CD4-positive, alpha-beta memory T cell (primary cell): Measurements from ENCODE around the gene MICAL3. TPM values are rescaled to one million over a fixed set of nuclear protein-coding genes. Genes with fewer than 3 reads are reported as not detected.

Source experiments
- CTCF ChIA-PET: fragments of 350-600 bp; sonication (Branson Sonifier 250); formaldehyde crosslinking; loops from one replicate; lab custom pipeline; 2021; ENCODE audit warnings: inconsistent platforms; ENCODE audit not compliant: partially characterized antibody; lab: Charles Lee
- POLR2A ChIA-PET: fragments of 350-600 bp; sonication (Branson Sonifier 250); formaldehyde crosslinking; loops from one replicate; lab custom pipeline; 2021; ENCODE audit not compliant: partially characterized antibody; lab: Charles Lee
- DNase-seq, 5 donors: peaks; one replicate each; pipeline versions ENCODE4 v3.0.0 to v3.0.0-alpha.2; 2020 to 2022; ENCODE audit warnings: mixed read lengths in 1 of 5
- H3K27ac ChIP-seq: one replicate; pipeline ENCODE4 v1.7.0; 2013; ENCODE audit warnings: low read depth, low read length
- H3K27me3 ChIP-seq: 2 replicates; pipeline ENCODE4 v1.7.0; 2013; ENCODE audit warnings: mild to moderate bottlenecking, low read length, moderate library complexity; ENCODE audit not compliant: insufficient read depth
- H3K36me3 ChIP-seq: 2 replicates; pipeline ENCODE4 v1.7.0; 2013; ENCODE audit warnings: mild to moderate bottlenecking, low read length, moderate library complexity; ENCODE audit not compliant: insufficient read depth
- H3K4me1 ChIP-seq: 2 replicates; pipeline ENCODE4 v1.7.0; 2013; ENCODE audit warnings: mild to moderate bottlenecking, low read length, moderate library complexity; ENCODE audit not compliant: insufficient read depth
- H3K4me3 ChIP-seq, 2 donors: one replicate each; pipeline ENCODE4 v1.7.0; 2013; ENCODE audit warnings: low read length in 2 of 2, mild to moderate bottlenecking in 1 of 2
- H3K9me3 ChIP-seq, 2 donors: one replicate each; pipeline ENCODE4 v1.7.0; 2013; ENCODE audit warnings: low read length in 2 of 2, control low read depth in 1 of 2; ENCODE audit not compliant: control insufficient read depth in 1 of 2
- H3K27ac Mint-ChIP-seq, 7 donors: one replicate each; pipeline ENCODE4 v1.8.0; 2020 to 2021; ENCODE audit warnings: mixed read lengths in 7 of 7, mild to moderate bottlenecking in 6 of 7, inconsistent platforms in 3 of 7, moderate library complexity in 3 of 7
- H3K27me3 Mint-ChIP-seq, 2 donors: one replicate each; pipeline ENCODE4 v1.8.0; 2020 to 2021; ENCODE audit warnings: mixed read lengths in 2 of 2
- H3K36me3 Mint-ChIP-seq, 2 donors: one replicate each; pipeline ENCODE4 v1.8.0; 2020 to 2021; ENCODE audit warnings: mixed read lengths in 2 of 2, inconsistent platforms in 1 of 2, mild to moderate bottlenecking in 1 of 2
- H3K4me1 Mint-ChIP-seq, 4 donors: one replicate each; pipeline ENCODE4 v1.8.0; 2020 to 2021; ENCODE audit warnings: mixed read lengths in 4 of 4, mild to moderate bottlenecking in 1 of 4
- H3K4me3 Mint-ChIP-seq, 8 donors: one replicate each; pipeline ENCODE4 v1.8.0; 2020 to 2021; ENCODE audit warnings: mixed read lengths in 8 of 8, mild to moderate bottlenecking in 7 of 8, moderate library complexity in 6 of 8, inconsistent platforms in 3 of 8
- H3K9me3 Mint-ChIP-seq, 8 donors: one replicate each; pipeline ENCODE4 v1.8.0; 2020 to 2021; ENCODE audit warnings: mixed read lengths in 8 of 8, mild to moderate bottlenecking in 5 of 8, inconsistent platforms in 3 of 8, moderate library complexity in 1 of 8
- intact Hi-C: fragments of 100-400 bp; cut with micrococcal nuclease; formaldehyde crosslinking; loops from one replicate; pipeline ENCODE4 v1.15.1; 2023
- polyA plus RNA-seq, 2 donors: library from polyadenylated mRNA; unstranded; fragments of 300-500 nt; fragmentation: Illumina TruSeq; gene quantifications; one replicate each; pipeline ENCODE4 v1.2.3, GENCODE V29; 2021
- total RNA-seq, 2 experiments: library from RNA; stranded (reverse); gene quantifications; one replicate each; pipeline ENCODE4 v1.2.3, GENCODE V29; 2021

Gene MICAL3
- total and polyA plus RNA-seq, 4 experiments from 2014 or later, result 0.97 to 28.9 (median 14.4) TPM

DNA sequence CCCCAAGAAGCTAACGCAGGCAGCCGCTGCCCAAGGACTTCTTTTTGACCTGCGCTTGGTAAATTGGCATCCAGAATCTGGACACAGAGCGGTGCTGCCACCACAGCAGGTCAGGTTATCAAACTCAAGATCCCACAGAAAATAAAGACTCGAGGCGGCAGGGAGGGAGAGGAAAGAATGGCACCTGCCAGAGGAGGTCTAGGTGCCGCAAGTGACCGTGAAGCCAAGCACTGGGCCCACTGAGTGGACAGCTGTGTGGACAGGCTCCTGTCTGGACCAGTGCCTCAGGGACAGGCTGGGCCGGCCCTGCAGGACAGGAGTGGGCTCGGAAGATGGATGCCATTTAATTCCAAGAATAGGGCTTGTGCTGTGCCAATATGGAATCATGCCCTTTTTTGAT is 277.4 kb downstream of the MICAL3 start:
- no peaks in the 10 kb centered on the region for H3K4me1 ChIP-seq
- ChIA-PET CTCF (interaction anchor here (2.2 to 15.7 kb wide), 3 partner anchors 21 to 329 kb away, joined by 6 to 240 read pairs (median 8); no protein-coding TSS in a partner anchor), POLR2A (no interaction called here)
- intact Hi-C loops, result no loop called here
- H3K27ac ChIP-seq, result no peak overlapping the region
- no peak for DNase-seq
- no peaks in the 10 kb centered on the region for H3K27me3 ChIP-seq
- peaks cover 3 to 21% (median 8%) of the 10 kb centered on the region in 4 donors for H3K4me1 Mint-ChIP-seq
- H3K36me3 ChIP-seq, result no peaks in the 10 kb centered on the region
- no peak overlapping the region for H3K4me3 ChIP-seq
- H3K36me3 Mint-ChIP-seq, result peaks cover 0 to 23% of the 10 kb centered on the region in 2 donors
- H3K4me3 Mint-ChIP-seq, result no peak overlapping the region
- H3K27ac Mint-ChIP-seq, result peak overlapping the region in 1 of 7 donors; percentile 69
- no peaks in the 10 kb centered on the region for H3K27me3 Mint-ChIP-seq
- no peaks in the 10 kb centered on the region for H3K9me3 ChIP-seq
- peaks cover 0 to 2% (median 0%) of the 10 kb centered on the region in 8 donors for H3K9me3 Mint-ChIP-seq

DNA sequence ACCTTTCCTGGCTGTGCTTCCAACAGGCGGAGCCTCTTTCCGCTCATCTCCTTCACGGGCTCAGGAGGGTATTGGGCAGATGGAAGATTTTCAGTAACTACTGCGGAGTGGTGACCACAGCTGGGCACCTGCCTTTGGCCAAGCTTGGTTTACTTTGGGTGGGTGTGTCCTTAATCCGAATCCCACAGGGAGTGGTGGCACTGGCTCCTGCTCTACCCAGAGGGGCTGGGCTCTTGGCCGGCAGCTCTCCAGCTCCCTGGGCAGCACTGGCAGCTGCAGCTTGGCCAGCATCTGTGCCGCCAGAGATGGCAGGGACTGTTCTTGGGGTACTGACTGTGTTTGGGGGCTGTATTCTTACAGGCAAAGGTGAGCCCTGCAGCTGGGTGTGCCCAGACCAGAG is 279.9 kb downstream of the MICAL3 start:
- Histone ChIP-seq H3K4me3 (no peak overlapping the region), H3K27ac (no peak overlapping the region), H3K36me3 (peaks cover 3% of the 10 kb centered on the region), H3K4me1 (no peaks in the 10 kb centered on the region), H3K9me3 (no peaks in the 10 kb centered on the region), H3K27me3 (no peaks in the 10 kb centered on the region)
- H3K36me3 Mint-ChIP-seq, result peaks cover 0 to 34% of the 10 kb centered on the region in 2 donors
- peaks cover 2 to 15% (median 5%) of the 10 kb centered on the region in 4 donors for H3K4me1 Mint-ChIP-seq
- H3K27ac Mint-ChIP-seq, result peak overlapping the region in 4 of 7 donors; percentile 31 to 82 (median 52)
- no peak overlapping the region for H3K4me3 Mint-ChIP-seq
- ChIA-PET CTCF (interaction anchor here (0.9 to 15.7 kb wide), 9 partner anchors 10 to 572 kb away, joined by 3 to 240 read pairs (median 4); partner anchors contain the start of gene PEX26), POLR2A (interaction anchor here (1.3 kb wide), 1 partner anchor 41 kb away, joined by 5 read pairs; no protein-coding TSS in a partner anchor)
- DNase-seq, result no peak
- intact Hi-C loops, result no loop called here
- H3K27me3 Mint-ChIP-seq, result no peaks in the 10 kb centered on the region
- H3K9me3 Mint-ChIP-seq, result peaks cover 0 to 2% (median 0%) of the 10 kb centered on the region in 8 donors

- peaks cover 4% of the 10 kb centered on the region for H3K36me3 ChIP-seq
- POLR2A ChIA-PET, result interaction anchor here (0.8 to 3.3 kb wide), 4 partner anchors 29 to 332 kb away, joined by 3 to 20 read pairs (median 6); no protein-coding TSS in a partner anchor
- H3K27ac Mint-ChIP-seq, result peak overlapping the region in 3 of 7 donors; percentile 41 to 57 (median 42)
Observed at GRCh38 chr22:17743661-17744411, 280.5 kb downstream of the MICAL3 start.

DNA sequence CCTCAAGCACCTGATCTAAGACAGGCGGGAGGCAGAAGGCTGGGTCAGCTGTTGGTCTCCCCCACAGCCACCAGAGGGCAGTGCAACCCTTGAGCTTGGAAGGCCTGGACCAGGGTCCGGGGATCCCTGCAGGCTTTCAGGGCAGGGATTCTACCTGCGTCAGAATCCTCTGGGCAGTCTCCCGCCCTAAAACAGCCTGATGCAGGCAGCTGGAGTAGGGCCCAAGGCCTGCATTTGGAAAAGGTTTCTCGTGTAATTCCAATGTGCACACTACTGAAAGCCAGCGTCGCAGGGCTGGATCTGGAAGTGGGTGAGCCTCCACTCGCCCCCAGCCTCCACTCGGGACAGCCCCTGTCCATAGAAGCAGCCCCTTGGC is 281.8 kb downstream of the MICAL3 start:
- no peak overlapping the region for H3K4me3 ChIP-seq
- no peak overlapping the region for H3K4me3 Mint-ChIP-seq
- H3K9me3 Mint-ChIP-seq, result peaks cover 0 to under 1% (median 0%) of the 10 kb centered on the region in 8 donors
- POLR2A ChIA-PET, result interaction anchor here (1.0 to 3.3 kb wide), 5 partner anchors 31 to 335 kb away, joined by 3 to 20 read pairs (median 3); partner anchors contain the start of gene PEX26
- intact Hi-C loops, result loop anchor here (1.0 kb wide), 2 partner anchors 39 to 43 kb away; no protein-coding TSS in a partner anchor
- peaks cover 13% of the 10 kb centered on the region for H3K36me3 ChIP-seq
- H3K27me3 ChIP-seq, result no peaks in the 10 kb centered on the region
- DNase-seq, result peak; percentile 51 to 65 (median 57)
- peaks cover 2 to 15% (median 5%) of the 10 kb centered on the region in 4 donors for H3K4me1 Mint-ChIP-seq
- CTCF ChIA-PET, result interaction anchor here (1.0 to 15.7 kb wide), 19 partner anchors 9 to 334 kb away, joined by 3 to 240 read pairs (median 6); partner anchors contain the start of gene PEX26
- H3K9me3 ChIP-seq, result no peaks in the 10 kb centered on the region
- H3K27ac Mint-ChIP-seq, result peak overlapping the region in 3 of 7 donors; percentile 24 to 62 (median 27)
- no peak overlapping the region for H3K27ac ChIP-seq
- H3K4me1 ChIP-seq, result no peaks in the 10 kb centered on the region
- H3K27me3 Mint-ChIP-seq, result no peaks in the 10 kb centered on the region
- H3K36me3 Mint-ChIP-seq, result peaks cover 11 to 46% of the 10 kb centered on the region in 2 donors

More at GRCh38 chr22:17743661-17744411, 280.5 kb downstream of the MICAL3 start:
- Mint-ChIP-seq H3K4me3 (no peak overlapping the region), H3K27me3 (no peaks in the 10 kb centered on the region), H3K9me3 (peaks cover 0 to 2% (median 0%) of the 10 kb centered on the region in 8 donors), H3K4me1 (peaks cover 2 to 15% (median 5%) of the 10 kb centered on the region in 4 donors), H3K36me3 (peaks cover under 1 to 34% of the 10 kb centered on the region in 2 donors)
- no peak for DNase-seq
- H3K9me3 ChIP-seq, result no peaks in the 10 kb centered on the region
- H3K4me1 ChIP-seq, result no peaks in the 10 kb centered on the region
- H3K4me3 ChIP-seq, result no peak overlapping the region
- CTCF ChIA-PET, result interaction anchor here (0.9 to 15.7 kb wide), 13 partner anchors 10 to 572 kb away, joined by 3 to 240 read pairs (median 4); partner anchors contain the start of gene PEX26
- intact Hi-C loops, result no loop called here
- H3K27ac ChIP-seq, result no peak overlapping the region
- H3K27me3 ChIP-seq, result no peaks in the 10 kb centered on the region

DNA sequence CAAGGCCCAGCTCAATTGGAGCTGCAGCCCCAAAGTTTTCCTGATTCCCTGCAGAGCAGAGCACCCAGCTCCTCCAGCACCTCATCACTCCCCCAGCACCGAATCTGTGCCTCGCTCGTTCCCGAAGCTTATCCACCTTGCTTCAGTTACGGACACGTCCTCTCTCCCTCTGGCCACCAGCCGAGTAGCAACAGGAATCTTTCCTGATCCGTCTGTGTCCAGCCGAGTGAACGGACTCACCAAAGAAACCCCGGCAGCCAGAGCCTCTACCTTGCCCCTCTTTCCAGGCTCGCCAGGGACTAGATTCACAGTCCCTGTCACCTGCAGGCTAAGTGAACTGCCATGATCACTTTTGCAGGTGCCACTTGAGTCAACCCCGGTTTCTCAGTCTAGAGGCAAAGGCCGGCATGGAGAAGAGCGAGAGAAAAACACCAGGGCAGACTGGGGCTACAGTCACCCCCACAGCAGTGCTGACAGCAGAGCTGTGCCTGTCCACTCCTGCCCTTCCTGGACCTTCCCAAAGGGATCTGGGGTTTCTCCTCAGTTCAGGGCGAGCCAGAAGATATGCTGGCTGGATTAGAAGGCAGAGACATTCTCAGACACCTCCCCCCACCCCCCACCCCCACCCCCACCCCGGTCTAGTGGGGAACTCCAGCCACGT is 282.4 kb downstream of the MICAL3 start:
- Mint-ChIP-seq H3K27ac (peak overlapping the region in 5 of 7 donors; percentile 10 to 79 (median 48)), H3K36me3 (peaks cover 11 to 50% of the 10 kb centered on the region in 2 donors), H3K9me3 (no peaks in the 10 kb centered on the region), H3K4me3 (no peak overlapping the region), H3K4me1 (peaks cover 2 to 15% (median 5%) of the 10 kb centered on the region in 4 donors), H3K27me3 (no peaks in the 10 kb centered on the region)
- DNase-seq, result no peak
- ChIA-PET POLR2A (interaction anchor here (1.0 to 3.3 kb wide), 4 partner anchors 37 to 336 kb away, joined by 3 to 20 read pairs (median 10); partner anchors contain the start of gene PEX26), CTCF (interaction anchor here (0.6 to 15.7 kb wide), 20 partner anchors 7 to 335 kb away, joined by 3 to 240 read pairs (median 6); partner anchors contain the start of gene PEX26)
- H3K4me3 ChIP-seq, result no peak overlapping the region
- H3K9me3 ChIP-seq, result no peaks in the 10 kb centered on the region
- H3K36me3 ChIP-seq, result peaks cover 13% of the 10 kb centered on the region
- H3K4me1 ChIP-seq, result no peaks in the 10 kb centered on the region
- H3K27me3 ChIP-seq, result no peaks in the 10 kb centered on the region
- intact Hi-C loops, result loop anchor here (1.0 kb wide), 2 partner anchors 39 to 43 kb away; no protein-coding TSS in a partner anchor
- peak overlapping the region; percentile 9 for H3K27ac ChIP-seq

DNA sequence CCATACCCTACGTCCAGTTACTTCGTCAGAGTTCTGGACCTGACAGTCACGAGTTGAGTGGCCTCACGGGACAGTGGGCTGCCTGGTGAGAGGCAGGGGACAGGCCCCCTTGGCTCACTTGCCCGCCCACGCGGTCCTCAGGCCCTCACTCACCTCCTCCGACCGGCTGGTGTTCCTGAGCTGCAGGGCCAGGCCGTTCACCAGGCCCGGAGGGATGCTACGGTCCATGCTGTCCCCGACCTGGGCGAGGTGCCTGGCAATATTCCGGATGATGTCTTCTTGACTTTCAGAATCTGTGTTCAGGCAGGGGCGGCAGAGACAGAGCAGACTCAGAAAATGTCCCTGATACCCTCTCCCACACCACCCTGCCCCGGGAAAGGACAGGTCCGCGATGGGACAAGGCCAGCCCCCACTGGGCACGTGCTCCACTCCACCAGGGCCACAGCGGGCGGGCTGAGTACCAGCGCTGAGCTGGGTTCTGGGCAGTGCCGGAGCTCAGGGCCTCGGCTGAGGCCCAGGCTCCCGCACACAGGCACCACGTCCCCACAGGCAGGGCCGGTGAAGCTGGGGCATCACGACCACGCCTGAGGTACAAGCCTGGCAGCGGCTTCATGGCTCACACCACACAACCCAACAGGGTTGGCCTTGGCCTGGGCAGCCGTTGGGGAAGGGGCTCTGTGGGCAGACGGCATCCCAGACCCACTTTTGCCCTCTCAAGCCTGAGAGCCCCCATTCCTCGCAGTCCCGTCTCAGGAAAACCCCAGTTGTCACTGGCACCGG is 285.0 kb downstream of the MICAL3 start:
- peaks cover 5 to 17% (median 8%) of the 10 kb centered on the region in 4 donors for H3K4me1 Mint-ChIP-seq
- peaks cover 22% of the 10 kb centered on the region for H3K36me3 ChIP-seq
- H3K9me3 Mint-ChIP-seq, result no peaks in the 10 kb centered on the region
- H3K27me3 ChIP-seq, result no peaks in the 10 kb centered on the region
- H3K36me3 Mint-ChIP-seq, result peaks cover 11 to 55% of the 10 kb centered on the region in 2 donors
- no peak overlapping the region for H3K27ac Mint-ChIP-seq
- intact Hi-C loops, result no loop called here
- CTCF ChIA-PET, result interaction anchor here (1.2 to 15.7 kb wide), 2 partner anchors 16 to 48 kb away, joined by 3 to 240 read pairs; no protein-coding TSS in a partner anchor
- POLR2A ChIA-PET, result no interaction called here
- H3K27me3 Mint-ChIP-seq, result no peaks in the 10 kb centered on the region
- H3K4me3 ChIP-seq, result no peak overlapping the region
- H3K9me3 ChIP-seq, result no peaks in the 10 kb centered on the region
- H3K27ac ChIP-seq, result no peak overlapping the region
- peaks cover 2% of the 10 kb centered on the region for H3K4me1 ChIP-seq
- no peak overlapping the region for H3K4me3 Mint-ChIP-seq
- DNase-seq, result no peak
